Lower leg skin (tissue), 3 donors: ENCODE data around the gene SPAG9.

Experiments
- POLR2A ChIP-seq, 2 donors: fragments of 450-650 bp; IDR thresholded peaks; one replicate each; pipeline ENCODE4 v1.6.1; 2016 to 2017; ENCODE audit warnings: antibody characterized with exemption in 2 of 2, mild to moderate bottlenecking in 1 of 2, moderate library complexity in 1 of 2
- TF ChIP-seq, protein P1 (sequence below), 3 donors: fragments of 450-650 bp; IDR thresholded peaks; one replicate each; pipeline ENCODE4 v1.5.1; 2016; ENCODE audit warnings: antibody characterized with exemption in 3 of 3, mild to moderate bottlenecking in 3 of 3, moderate library complexity in 2 of 3

DNA sequence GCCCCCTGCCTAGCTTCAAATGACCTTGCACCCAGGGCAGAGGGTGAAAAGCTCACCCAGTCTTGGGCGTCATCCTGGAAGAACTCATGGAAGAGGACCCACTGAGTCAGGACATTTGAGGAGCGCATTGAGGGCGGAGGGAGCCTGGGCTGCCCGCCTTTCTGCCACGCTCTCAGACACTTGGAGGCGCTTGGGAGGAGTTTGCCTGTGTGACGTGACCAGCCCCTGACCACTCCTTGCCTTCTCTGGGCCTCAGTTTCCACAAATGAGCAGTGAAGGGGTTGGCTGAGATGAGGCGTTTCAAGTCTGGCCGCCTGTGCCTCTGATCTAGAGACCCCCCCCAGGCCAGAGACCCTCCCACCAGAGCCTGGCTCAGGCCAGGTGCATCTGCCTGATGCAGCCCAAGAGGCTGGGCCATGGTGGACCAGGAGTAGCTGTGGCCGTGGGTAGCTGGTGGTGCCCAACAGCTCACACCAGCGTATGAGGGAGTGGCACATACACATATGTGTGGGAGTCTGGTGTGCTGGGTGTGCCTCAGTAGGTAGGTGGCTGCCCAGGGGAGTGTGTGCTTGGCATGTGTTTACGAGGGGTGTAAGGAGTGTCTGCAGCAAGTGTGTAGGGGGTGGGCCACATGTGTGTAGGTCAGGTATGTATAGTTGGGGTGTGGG, 174.3 kb downstream of the SPAG9 start:
- TF ChIP-seq, protein P1, sequence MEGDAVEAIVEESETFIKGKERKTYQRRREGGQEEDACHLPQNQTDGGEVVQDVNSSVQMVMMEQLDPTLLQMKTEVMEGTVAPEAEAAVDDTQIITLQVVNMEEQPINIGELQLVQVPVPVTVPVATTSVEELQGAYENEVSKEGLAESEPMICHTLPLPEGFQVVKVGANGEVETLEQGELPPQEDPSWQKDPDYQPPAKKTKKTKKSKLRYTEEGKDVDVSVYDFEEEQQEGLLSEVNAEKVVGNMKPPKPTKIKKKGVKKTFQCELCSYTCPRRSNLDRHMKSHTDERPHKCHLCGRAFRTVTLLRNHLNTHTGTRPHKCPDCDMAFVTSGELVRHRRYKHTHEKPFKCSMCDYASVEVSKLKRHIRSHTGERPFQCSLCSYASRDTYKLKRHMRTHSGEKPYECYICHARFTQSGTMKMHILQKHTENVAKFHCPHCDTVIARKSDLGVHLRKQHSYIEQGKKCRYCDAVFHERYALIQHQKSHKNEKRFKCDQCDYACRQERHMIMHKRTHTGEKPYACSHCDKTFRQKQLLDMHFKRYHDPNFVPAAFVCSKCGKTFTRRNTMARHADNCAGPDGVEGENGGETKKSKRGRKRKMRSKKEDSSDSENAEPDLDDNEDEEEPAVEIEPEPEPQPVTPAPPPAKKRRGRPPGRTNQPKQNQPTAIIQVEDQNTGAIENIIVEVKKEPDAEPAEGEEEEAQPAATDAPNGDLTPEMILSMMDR (IDR thresholded peaks at IDR 0.05) = no peak
- TF ChIP-seq POLR2A (IDR thresholded peaks at IDR 0.05) = no peak
